Breast epithelium (tissue), 4 donors: ENCODE results near the gene TGFBRAP1. TPM values are rescaled to one million over a fixed set of nuclear protein-coding genes. Genes with fewer than 3 reads are reported as not detected.

Source experiments
- DNase-seq, 2 donors: peaks; one replicate each; pipeline ENCODE4 v3.0.0-alpha.2; 2019; ENCODE audit warnings: low spot score in 2 of 2
- H3K27ac ChIP-seq, 2 donors: fragments of 200-600 bp; sonication (generic) in 1 of 2; one replicate each; pipeline ENCODE4 v1.5.1; 2016 to 2019; ENCODE audit warnings: mild to moderate bottlenecking in 1 of 2
- H3K27me3 ChIP-seq, 2 donors: fragments of 200-600 bp; sonication (generic) in 1 of 2; one replicate each; pipeline versions ENCODE4 v1.5.1 to v1.6.0; 2017 to 2019; ENCODE audit warnings: control low read depth in 1 of 2, mild to moderate bottlenecking in 1 of 2
- H3K36me3 ChIP-seq: fragments of 200-600 bp; one replicate; pipeline ENCODE4 v1.5.1; 2019
- H3K4me1 ChIP-seq, 2 donors: fragments of 200-600 bp; sonication (generic); one replicate each; pipeline ENCODE4 v1.5.1; 2016 to 2019; ENCODE audit warnings: control low read depth in 1 of 2
- H3K4me3 ChIP-seq, 3 donors: fragments of 200-600 bp; sonication (generic); 1 replicate in 2 of 3; 2 replicates in 1 of 3; pipeline ENCODE4 v1.5.1; 2016 to 2019; ENCODE audit warnings: mild to moderate bottlenecking in 3 of 3, moderate library complexity in 2 of 3
- H3K9me3 ChIP-seq, 2 donors: fragments of 200-600 bp; sonication (generic) in 1 of 2; one replicate each; pipeline ENCODE4 v1.5.1; 2016 to 2019; ENCODE audit warnings: control low read depth in 1 of 2
- POLR2A ChIP-seq: fragments of 450-650 bp; IDR thresholded peaks from one replicate; pipeline ENCODE4 v1.6.1; 2016; ENCODE audit warnings: antibody characterized with exemption, mild to moderate bottlenecking, moderate library complexity
- POLR2AphosphoS5 ChIP-seq, 3 donors: sonication (generic); formaldehyde crosslinking; IDR thresholded peaks; one replicate each; pipeline ENCODE4 v1.6.1; 2017; ENCODE audit warnings: antibody characterized with exemption in 3 of 3
- intact Hi-C: fragments of 100-400 bp; cut with DNase I; formaldehyde crosslinking; loops from one replicate; pipeline ENCODE4 v1.15.1; 2023; ENCODE audit warnings: low total_unique reads
- total RNA-seq, 3 donors: library from RNA; depleted of rRNA; stranded (reverse); fragments of >200 nt; gene quantifications; one replicate each; pipeline ENCODE4 v1.1.0, GENCODE V29; 2016
- TF ChIP-seq, protein P1 (sequence below), 3 donors: fragments of 450-650 bp; IDR thresholded peaks; one replicate each; pipeline ENCODE4 v1.5.1; 2016 to 2017; ENCODE audit warnings: antibody characterized with exemption in 3 of 3, mild to moderate bottlenecking in 3 of 3, moderate library complexity in 3 of 3

TGFBRAP1 gene
- total RNA-seq, 3 donors from 2014 or later = 24.6 to 29.8 (median 28.5) TPM

DNA sequence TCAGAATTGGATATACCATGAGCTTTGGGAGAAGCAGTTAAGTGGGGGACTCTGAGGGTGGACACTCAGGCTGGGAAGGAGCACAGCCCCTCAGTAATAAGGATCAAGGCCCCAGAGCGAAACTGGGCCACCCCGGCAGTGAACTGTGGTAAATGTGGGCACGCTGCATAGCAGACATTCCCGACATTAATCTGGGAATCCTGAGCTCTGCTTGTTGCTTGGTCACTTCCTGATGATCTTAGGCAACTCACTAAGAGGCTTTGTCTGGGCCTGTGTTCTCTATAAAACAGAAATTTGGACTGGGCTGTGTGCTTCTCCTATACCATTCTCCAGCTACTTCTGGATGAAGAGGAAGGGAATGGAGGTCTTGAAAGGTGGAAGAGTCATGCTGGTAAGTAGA, 4.8 kb downstream of the TGFBRAP1 start:
- Histone ChIP-seq H3K9me3 (no peaks in the 10 kb centered on the region), H3K27me3 (no peaks in the 10 kb centered on the region), H3K4me1 (peaks cover 0 to 6% of the 10 kb centered on the region in 2 donors), H3K36me3 (no peaks in the 10 kb centered on the region), H3K27ac (peak overlapping the region; percentile 85 to 91), H3K4me3 (peak overlapping the region in 1 of 3 donors; percentile 26)
- peak in 1 of 2 donors; percentile 53 for DNase-seq
- TF ChIP-seq POLR2A (no peak), POLR2AphosphoS5 (IDR thresholded peaks at IDR 0.05) (no peak)
- TF ChIP-seq, protein P1, sequence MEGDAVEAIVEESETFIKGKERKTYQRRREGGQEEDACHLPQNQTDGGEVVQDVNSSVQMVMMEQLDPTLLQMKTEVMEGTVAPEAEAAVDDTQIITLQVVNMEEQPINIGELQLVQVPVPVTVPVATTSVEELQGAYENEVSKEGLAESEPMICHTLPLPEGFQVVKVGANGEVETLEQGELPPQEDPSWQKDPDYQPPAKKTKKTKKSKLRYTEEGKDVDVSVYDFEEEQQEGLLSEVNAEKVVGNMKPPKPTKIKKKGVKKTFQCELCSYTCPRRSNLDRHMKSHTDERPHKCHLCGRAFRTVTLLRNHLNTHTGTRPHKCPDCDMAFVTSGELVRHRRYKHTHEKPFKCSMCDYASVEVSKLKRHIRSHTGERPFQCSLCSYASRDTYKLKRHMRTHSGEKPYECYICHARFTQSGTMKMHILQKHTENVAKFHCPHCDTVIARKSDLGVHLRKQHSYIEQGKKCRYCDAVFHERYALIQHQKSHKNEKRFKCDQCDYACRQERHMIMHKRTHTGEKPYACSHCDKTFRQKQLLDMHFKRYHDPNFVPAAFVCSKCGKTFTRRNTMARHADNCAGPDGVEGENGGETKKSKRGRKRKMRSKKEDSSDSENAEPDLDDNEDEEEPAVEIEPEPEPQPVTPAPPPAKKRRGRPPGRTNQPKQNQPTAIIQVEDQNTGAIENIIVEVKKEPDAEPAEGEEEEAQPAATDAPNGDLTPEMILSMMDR (IDR thresholded peaks at IDR 0.05) = no peak
- intact Hi-C loops = no loop called here

DNA sequence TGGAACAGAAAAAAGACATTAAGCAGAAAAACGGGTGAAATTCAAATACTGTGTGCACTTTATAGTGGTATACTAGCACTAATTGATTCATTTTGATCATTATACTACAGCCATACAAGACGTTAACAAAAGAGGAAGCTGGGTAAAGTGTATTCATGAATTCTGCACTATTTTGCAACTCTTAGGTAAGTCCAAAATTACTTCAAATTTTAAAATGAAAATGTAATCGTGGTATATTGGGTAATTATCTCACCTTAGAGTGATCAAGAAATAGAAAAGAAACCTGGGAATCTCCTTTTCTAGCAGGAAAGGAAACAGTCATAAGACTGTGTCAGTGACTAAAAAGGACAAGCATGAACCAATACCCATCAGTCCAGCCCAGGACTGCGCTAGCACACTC, 5.4 kb downstream of the TGFBRAP1 start:
- no peaks in the 10 kb centered on the region for H3K9me3 ChIP-seq
- H3K36me3 ChIP-seq = no peaks in the 10 kb centered on the region
- TF ChIP-seq, protein P1 (IDR thresholded peaks at IDR 0.05) = no peak
- no peak for TF ChIP-seq POLR2A
- no peak for TF ChIP-seq POLR2AphosphoS5 (IDR thresholded peaks at IDR 0.05)
- H3K4me3 ChIP-seq = no peak overlapping the region
- H3K27ac ChIP-seq = peak overlapping the region; percentile 85 to 91
- intact Hi-C loops = no loop called here
- peaks cover 0 to 6% of the 10 kb centered on the region in 2 donors for H3K4me1 ChIP-seq
- DNase-seq = no peak
- no peaks in the 10 kb centered on the region for H3K27me3 ChIP-seq

DNA sequence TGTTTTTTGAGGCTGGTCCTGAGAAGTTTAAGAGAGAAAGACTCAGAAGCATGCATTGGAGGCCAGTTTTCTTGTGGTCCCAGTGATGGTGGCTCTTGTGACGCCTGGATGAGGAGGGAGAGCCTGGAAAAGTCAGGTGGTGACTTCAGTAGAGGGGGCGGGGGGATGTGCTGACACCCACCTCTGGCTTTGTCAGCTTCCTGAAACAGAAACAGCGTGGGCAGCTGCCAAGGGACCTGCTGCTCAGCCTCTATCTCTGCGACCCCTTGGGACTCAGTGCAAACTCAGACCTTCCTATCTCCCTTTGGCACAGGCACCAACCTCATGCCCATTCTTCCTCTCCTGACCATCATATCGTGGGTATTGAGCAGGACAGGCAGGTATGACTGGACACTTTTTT, 6.4 kb downstream of the TGFBRAP1 start:
- no peaks in the 10 kb centered on the region for H3K9me3 ChIP-seq
- TF ChIP-seq, protein P1 (IDR thresholded peaks at IDR 0.05) = no peak
- no peak for TF ChIP-seq POLR2A
- TF ChIP-seq POLR2AphosphoS5 (IDR thresholded peaks at IDR 0.05) = no peak
- H3K4me3 ChIP-seq = no peak overlapping the region
- H3K27me3 ChIP-seq = no peaks in the 10 kb centered on the region
- no peak overlapping the region for H3K27ac ChIP-seq
- H3K4me1 ChIP-seq = peaks cover 0 to under 1% of the 10 kb centered on the region in 2 donors
- DNase-seq = no peak
- no peaks in the 10 kb centered on the region for H3K36me3 ChIP-seq
- intact Hi-C loops = no loop called here

DNA sequence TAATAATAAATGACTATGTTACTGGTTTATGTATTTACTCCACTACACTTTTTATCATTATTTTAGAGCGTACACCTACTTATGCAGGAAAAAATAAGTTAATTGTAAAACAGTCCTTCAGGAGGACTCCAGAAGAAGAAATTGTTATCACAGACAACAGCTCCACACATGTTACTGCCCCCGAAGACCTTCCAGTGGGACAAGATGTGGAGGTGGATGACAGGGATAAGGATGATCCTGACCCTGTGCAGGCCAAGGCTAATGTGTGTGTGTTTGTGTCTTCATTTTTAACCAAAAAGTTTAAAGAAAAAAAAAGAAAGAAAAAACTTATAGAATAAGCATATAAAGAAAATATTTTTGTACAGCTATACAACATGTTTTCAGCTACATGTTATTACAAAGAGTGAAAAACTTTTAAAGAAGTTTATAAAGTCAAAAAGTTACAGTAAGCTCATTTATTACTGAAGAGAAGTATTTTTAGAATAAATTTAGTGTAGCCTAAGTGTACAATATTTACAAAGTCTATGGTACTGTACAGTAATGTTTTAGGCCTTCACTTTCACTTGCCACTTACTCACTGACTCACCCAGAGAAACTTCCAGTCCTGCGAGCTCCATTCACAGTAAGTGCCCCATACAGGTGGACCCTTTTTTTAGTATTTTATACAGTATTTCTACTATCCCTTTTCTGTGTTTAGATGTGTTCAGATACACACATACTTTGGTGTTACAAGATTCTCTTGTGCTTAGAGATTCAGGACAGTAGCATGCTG, 7.5 kb downstream of the TGFBRAP1 start:
- intact Hi-C loops = no loop called here
- DNase-seq = no peak
- Histone ChIP-seq H3K9me3 (no peaks in the 10 kb centered on the region), H3K36me3 (no peaks in the 10 kb centered on the region), H3K27ac (no peak overlapping the region), H3K27me3 (no peaks in the 10 kb centered on the region), H3K4me1 (no peaks in the 10 kb centered on the region), H3K4me3 (no peak overlapping the region)
- TF ChIP-seq POLR2AphosphoS5 (IDR thresholded peaks at IDR 0.05) (no peak), POLR2A (no peak)
- TF ChIP-seq, protein P1 (IDR thresholded peaks at IDR 0.05) = no peak

DNA sequence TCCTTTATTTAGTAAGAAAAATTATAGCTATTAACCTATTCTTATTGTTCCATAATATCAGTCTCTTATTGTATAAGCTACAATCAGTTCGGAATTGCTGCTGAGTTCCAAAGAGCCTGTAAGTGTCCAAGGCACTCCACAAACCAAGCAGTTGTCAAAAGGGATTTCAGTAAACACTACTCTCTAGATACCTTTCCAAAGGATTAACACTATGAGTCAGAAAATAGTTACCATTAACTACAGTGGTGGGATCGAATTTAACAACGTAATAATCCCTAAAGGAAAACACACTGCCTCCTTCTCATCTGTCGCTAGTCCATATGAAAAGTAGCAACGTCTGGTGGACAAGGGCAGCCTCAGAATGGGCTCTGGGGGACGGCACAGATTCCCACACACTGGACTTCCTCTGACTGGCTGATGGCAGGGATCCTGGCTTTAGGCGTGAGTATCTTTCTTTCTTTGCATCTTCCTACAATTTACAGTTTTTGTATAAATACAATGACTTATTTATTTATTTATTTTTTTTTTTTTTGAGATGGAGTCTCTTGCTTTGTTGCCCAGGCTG, 8.8 kb downstream of the TGFBRAP1 start:
- TF ChIP-seq POLR2AphosphoS5 (IDR thresholded peaks at IDR 0.05) = no peak
- no peak for TF ChIP-seq POLR2A
- TF ChIP-seq, protein P1 (IDR thresholded peaks at IDR 0.05) = no peak
- DNase-seq = no peak
- Histone ChIP-seq H3K27ac (no peak overlapping the region), H3K36me3 (no peaks in the 10 kb centered on the region), H3K9me3 (no peaks in the 10 kb centered on the region), H3K27me3 (no peaks in the 10 kb centered on the region), H3K4me3 (no peak overlapping the region), H3K4me1 (no peaks in the 10 kb centered on the region)
- intact Hi-C loops = no loop called here
